ENCODE results near the gene AIP. TPM values are rescaled to one million over a fixed set of nuclear protein-coding genes. Genes with fewer than 3 reads are reported as not detected.

The AIP gene
- total RNA-seq, 1 experiment from 2014 or later, result 35.6 TPM

GRCh38 chr11:67490727-67491065, 7.9 kb downstream of the AIP start:
- no peak overlapping the region; a peak in 1 of 7 replicates for H3K27ac Mint-ChIP-seq
- Histone ChIP-seq H4K20me1 (ENCODE audit: control insufficient read depth, insufficient read depth, insufficient read length) (no peaks in the 10 kb centered on the region), H3K27ac (ENCODE audit: insufficient read length, low read depth, low read length) (no peak overlapping the region), H3K27me3 (ENCODE audit: insufficient read depth, low read length) (no peaks in the 10 kb centered on the region), H3K4ac (ENCODE audit: low read depth, low read length) (no peak overlapping the region), H3K14ac (ENCODE audit: insufficient read depth, low read length) (no peak overlapping the region), H3K18ac (ENCODE audit: insufficient read length, low read depth, low read length) (no peak overlapping the region), H3K23ac (ENCODE audit: insufficient read length, low read depth, low read length) (no peak overlapping the region), H4K91ac (ENCODE audit: insufficient read length, low read depth, low read length) (no peak overlapping the region), H2BK5ac (ENCODE audit: insufficient read length, low read length) (no peak overlapping the region), H4K5ac (ENCODE audit: insufficient read length, low read depth, low read length) (no peak overlapping the region), H4K8ac (replicated peaks; ENCODE audit: insufficient read length, low read depth, low read length) (no peak overlapping the region), H2AFZ (ENCODE audit: low read length) (no peak overlapping the region), H3T11ph (ENCODE audit: low read length) (no peak overlapping the region), H2BK15ac (ENCODE audit: low read depth, low read length) (no peak overlapping the region), H3K9me3 (ENCODE audit: control insufficient read depth, low read depth, low read length) (no peaks in the 10 kb centered on the region), H3K9ac (ENCODE audit: extremely low read depth, insufficient read length, low read length) (no peak overlapping the region), H3K56ac (ENCODE audit: insufficient read length, low read depth, low read length) (no peak overlapping the region), H3K4me1 (ENCODE audit: insufficient read depth, low read length) (no peaks in the 10 kb centered on the region), H3K79me1 (ENCODE audit: insufficient read depth, low read depth, low read length, poor library complexity, severe bottlenecking) (no peaks in the 10 kb centered on the region), H3K79me2 (ENCODE audit: insufficient read depth, low read length) (no peaks in the 10 kb centered on the region), H3K23me2 (ENCODE audit: insufficient read length, low read depth, low read length, poor library complexity, severe bottlenecking) (no peaks in the 10 kb centered on the region), H3K4me2 (ENCODE audit: insufficient read depth, insufficient read length, low read length) (no peak overlapping the region), H2BK120ac (ENCODE audit: low read depth, low read length, poor library complexity, severe bottlenecking) (no peak overlapping the region), H2BK12ac (ENCODE audit: insufficient read length, low read depth, low read length) (no peak overlapping the region), H2AK5ac (ENCODE audit: insufficient read length, low read length) (no peak overlapping the region), H2BK20ac (ENCODE audit: low read depth, low read length, poor library complexity, severe bottlenecking) (no peak overlapping the region)
- H3K27me3 Mint-ChIP-seq (ENCODE audit: low read depth), result no peaks in the 10 kb centered on the region
- DNase-seq, result no peak
- H3K9me3 Mint-ChIP-seq, result no peaks in the 10 kb centered on the region
- no peak overlapping the region for H3K4me3 Mint-ChIP-seq
- H3K36me3 Mint-ChIP-seq (ENCODE audit: insufficient read depth in 1 of 3, low read depth in 3 of 3), result peaks cover 4 to 32% (median 20%) of the 10 kb centered on the region in 3 experiments; a peak in 5 of 7 replicates
- H3K4me1 Mint-ChIP-seq, result peaks cover 6 to 7% of the 10 kb centered on the region in 2 experiments
- WGBS (ENCODE audit: extremely low coverage, insufficient read length, low lambda C conversion rate), result no CpG with 5 or more reads among the region's 15 CpGs
- no peak for TF ChIP-seq CTCF (conservative IDR thresholded peaks at IDR 0.05)

Measured in H9 (cell line).